Aorta (tissue), 5 donors: ENCODE data around the gene IGFN1. TPM values are rescaled to one million over a fixed set of nuclear protein-coding genes. Genes with fewer than 3 reads are reported as not detected.
A peak's percentile ranks its signal among the peaks of the same experiment; 100 is the strongest.

ENCODE experiments used
- ATAC-seq: fragments of 200-7000 bp; cut with Tn5 transposase; one replicate; pipeline ENCODE4 v1.9.1; 2022; ENCODE audit warnings: moderate library complexity; ENCODE audit not compliant: low FRiP score
- DNase-seq, 2 donors: peaks; one replicate each; pipeline ENCODE4 v3.0.0-alpha.2; 2020
- H3K27ac ChIP-seq, 2 donors: one replicate each; pipeline ENCODE4 v1.5.1; 2013; ENCODE audit warnings: low read length in 2 of 2, mild to moderate bottlenecking in 2 of 2, moderate library complexity in 2 of 2, control low read depth in 1 of 2, inconsistent platforms in 1 of 2, low read depth in 1 of 2
- H3K27me3 ChIP-seq, 2 donors: one replicate each; pipeline ENCODE4 v1.6.1; 2013; ENCODE audit warnings: control low read depth in 1 of 2, low read length in 1 of 2, mild to moderate bottlenecking in 1 of 2, moderate library complexity in 1 of 2; ENCODE audit not compliant: insufficient read depth in 2 of 2, control insufficient read depth in 1 of 2
- H3K36me3 ChIP-seq, 2 donors: one replicate each; pipeline ENCODE4 v1.6.1; 2013; ENCODE audit warnings: control low read depth in 1 of 2, low read length in 1 of 2, mild to moderate bottlenecking in 1 of 2; ENCODE audit not compliant: insufficient read depth in 2 of 2, control insufficient read depth in 1 of 2
- H3K4me1 ChIP-seq, 2 donors: one replicate each; pipeline ENCODE4 v1.6.1; 2013; ENCODE audit warnings: low read length in 2 of 2, control low read depth in 1 of 2, mild to moderate bottlenecking in 1 of 2, moderate library complexity in 1 of 2; ENCODE audit not compliant: insufficient read depth in 2 of 2, control insufficient read depth in 1 of 2
- H3K4me3 ChIP-seq, 2 donors: one replicate each; pipeline ENCODE4 v1.5.1; 2013; ENCODE audit warnings: low read length in 2 of 2, control low read depth in 1 of 2, mild to moderate bottlenecking in 1 of 2
- H3K9me3 ChIP-seq: one replicate; pipeline ENCODE4 v1.6.1; 2013; ENCODE audit warnings: mild to moderate bottlenecking, low read length; ENCODE audit not compliant: control insufficient read depth
- WGBS, 2 donors: extraction: QIAGEN DNeasy Blood & Tissue Kit; methylation state at CpG; one replicate each; pipeline ENCODE4 v1.1.7; 2013; 5-methylcytosine and 5-hydroxymethylcytosine counted together
- intact Hi-C, 2 donors: fragments of 100-400 bp; cut with DNase I; formaldehyde crosslinking; loops; one replicate each; pipeline versions ENCODE4 v1.14.2 to v1.15.0; 2022
- polyA plus RNA-seq, 2 donors: library from polyadenylated mRNA; stranded (reverse); fragments of 200-250 nt; gene quantifications; one replicate each; pipeline ENCODE4 v1.2.3, GENCODE V29; 2013
- total RNA-seq, 2 donors: library from RNA; stranded (reverse); fragmentation: NEBNext Ultra II Directional; extraction: Animal tissue kit (Norgen Biotek cat#: 25700); gene quantifications; one replicate each; pipeline ENCODE4 v1.2.1, GENCODE V29; 2021
- donor health status: healthy with polysubstance abuse.
- donor health status: Bipolar disorder and iron deficiency.
- donor health status: DM: no; HTN: no; CAD: no.
- donor health status: DM: no; HTN: no; CAD: no.
- donor health status: DM: yes; HTN: yes; CAD: no.

IGFN1 gene
- total and polyA plus RNA-seq, 4 donors: 0.03 to 0.50 (median 0.16) TPM

DNA sequence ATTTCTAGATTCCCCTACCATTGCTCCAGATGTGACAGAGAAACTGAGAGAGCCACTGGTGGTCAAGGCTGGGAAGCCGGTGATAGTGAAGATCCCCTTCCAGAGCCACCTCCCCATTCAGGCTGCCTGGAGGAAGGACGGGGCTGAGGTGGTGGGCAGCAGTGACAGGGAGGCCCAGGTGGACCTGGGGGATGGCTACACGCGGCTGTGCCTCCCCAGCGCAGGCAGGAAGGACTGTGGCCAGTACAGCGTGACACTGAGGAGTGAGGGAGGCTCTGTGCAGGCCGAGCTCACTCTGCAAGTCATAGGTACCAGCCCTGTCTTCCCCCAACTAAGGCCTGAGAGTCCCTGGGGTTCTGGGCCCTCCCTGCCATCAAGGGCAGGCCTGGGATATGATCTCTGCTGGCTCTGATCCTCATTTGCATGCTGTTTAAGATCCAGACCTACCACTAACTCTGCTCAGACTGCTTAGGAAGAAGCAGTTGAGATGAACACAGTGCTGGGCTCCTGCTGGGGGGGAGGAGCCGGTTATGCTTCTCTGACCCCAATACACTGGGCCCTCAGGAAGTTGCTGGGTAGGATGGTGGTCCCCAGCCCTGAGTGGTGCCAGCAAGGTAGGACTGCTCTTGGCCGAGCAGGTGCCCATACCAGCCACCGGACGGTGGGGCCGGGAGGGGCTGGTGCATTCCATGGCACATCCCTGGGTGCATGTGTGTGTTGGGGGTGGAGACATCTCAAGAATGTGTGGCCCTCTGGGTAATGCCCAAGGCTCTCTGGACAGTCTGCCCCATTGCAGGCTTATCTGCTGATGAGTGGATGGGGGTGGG lies 25.1 kb downstream of the IGFN1 start:
- WGBS, 2 donors: 93 to 95% methylated on average over 12 of the region's 12 CpGs
- Histone ChIP-seq H3K27ac (no peak overlapping the region), H3K9me3 (no peaks in the 10 kb centered on the region), H3K4me3 (no peak overlapping the region), H3K27me3 (no peaks in the 10 kb centered on the region), H3K36me3 (no peaks in the 10 kb centered on the region), H3K4me1 (no peaks in the 10 kb centered on the region)
- intact Hi-C loops: no loop called here
- DNase-seq: no peak
- no peak for ATAC-seq

DNA sequence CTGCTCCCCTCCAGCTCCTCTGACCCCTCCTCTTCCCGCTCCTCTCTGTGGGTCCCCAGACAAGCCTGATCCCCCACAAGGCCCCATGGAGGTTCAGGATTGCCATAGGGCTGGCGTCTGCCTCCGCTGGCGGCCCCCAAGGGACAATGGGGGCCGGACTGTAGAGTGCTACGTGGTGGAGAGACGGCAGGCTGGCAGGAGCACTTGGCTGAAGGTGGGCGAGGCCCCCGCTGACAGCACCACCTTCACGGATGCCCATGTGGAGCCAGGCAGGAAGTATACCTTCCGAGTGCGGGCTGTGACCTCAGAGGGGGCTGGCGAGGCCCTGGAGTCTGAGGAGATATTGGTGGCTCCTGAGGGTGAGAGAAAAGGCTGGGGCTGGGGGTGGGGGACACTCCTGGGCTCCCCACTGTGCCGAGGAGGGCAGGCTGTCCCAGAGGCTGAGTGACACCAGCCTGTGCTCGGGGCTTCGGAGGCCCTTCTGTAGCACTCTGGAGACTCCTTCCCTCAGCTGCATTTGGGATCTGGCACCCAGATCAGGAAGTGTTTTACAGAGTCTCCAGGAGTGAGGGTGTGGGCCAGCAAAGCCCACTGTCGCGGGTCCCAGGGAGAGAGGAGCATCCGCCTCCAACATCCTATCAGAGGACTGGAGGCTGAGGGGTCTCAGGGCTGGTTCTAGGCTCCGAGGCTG lies 25.9 kb downstream of the IGFN1 start:
- no peak overlapping the region for H3K4me3 ChIP-seq
- no peaks in the 10 kb centered on the region for H3K9me3 ChIP-seq
- ATAC-seq (no peak), DNase-seq (no peak)
- WGBS, 2 donors: 82 to 84% methylated on average over 20 of the region's 20 CpGs
- H3K27me3 ChIP-seq: no peaks in the 10 kb centered on the region
- intact Hi-C loops: no loop called here
- H3K4me1 ChIP-seq: no peaks in the 10 kb centered on the region
- no peaks in the 10 kb centered on the region for H3K36me3 ChIP-seq
- no peak overlapping the region for H3K27ac ChIP-seq

DNA sequence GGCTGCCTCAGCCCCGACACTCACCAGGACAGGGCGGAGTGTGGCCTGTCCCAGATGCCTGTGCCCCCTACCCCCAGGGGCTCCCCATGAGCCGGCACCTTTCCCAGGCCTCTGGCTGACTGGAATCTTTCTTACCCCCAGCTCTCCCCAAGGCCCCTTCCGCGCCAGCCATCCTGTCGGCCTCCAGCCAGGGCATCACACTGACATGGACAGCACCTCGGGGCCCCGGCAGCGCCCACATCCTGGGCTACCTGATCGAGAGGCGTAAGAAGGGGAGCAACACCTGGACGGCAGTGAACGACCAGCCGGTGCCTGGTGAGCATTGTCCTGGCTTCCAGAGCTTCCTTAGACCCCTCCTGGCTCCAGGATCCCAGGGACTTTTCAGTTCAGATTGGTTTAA lies 26.5 kb downstream of the IGFN1 start:
- no peaks in the 10 kb centered on the region for H3K27me3 ChIP-seq

DNA sequence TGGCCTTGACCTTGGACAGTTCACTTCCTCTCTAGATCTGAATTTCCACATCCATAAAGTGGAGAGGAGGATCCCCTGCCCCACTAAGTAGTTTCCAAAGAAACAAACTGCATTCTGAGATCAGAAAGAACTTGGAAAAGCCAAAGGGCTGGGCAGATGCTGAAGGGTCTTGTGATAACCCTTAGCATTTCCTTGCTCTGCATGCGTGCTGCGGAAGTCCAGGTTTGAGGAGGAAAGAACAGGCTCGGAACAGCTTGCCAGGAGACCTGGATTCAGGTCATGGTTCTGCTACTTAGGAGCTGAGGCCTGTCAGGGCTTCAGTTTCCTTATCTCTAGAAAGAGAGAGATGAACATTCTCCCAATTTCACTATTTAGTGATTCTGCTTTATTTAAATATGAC lies 27.2 kb downstream of the IGFN1 start:
- Histone ChIP-seq H3K9me3 (no peaks in the 10 kb centered on the region), H3K36me3 (no peaks in the 10 kb centered on the region), H3K27ac (no peak overlapping the region), H3K4me3 (no peak overlapping the region), H3K4me1 (no peaks in the 10 kb centered on the region), H3K27me3 (no peaks in the 10 kb centered on the region)
- intact Hi-C loops: no loop called here
- ATAC-seq (no peak), DNase-seq (no peak)
- 89 to 97% methylated on average over 3 of the region's 3 CpGs for WGBS, 2 donors

More for the DNA sequence above, 26.5 kb downstream of the IGFN1 start:
- Histone ChIP-seq H3K4me1 (no peaks in the 10 kb centered on the region), H3K36me3 (no peaks in the 10 kb centered on the region), H3K9me3 (no peaks in the 10 kb centered on the region), H3K4me3 (no peak overlapping the region), H3K27ac (no peak overlapping the region)
- DNase-seq (no peak), ATAC-seq (no peak)
- 92 to 94% methylated on average over 14 of the region's 14 CpGs for WGBS, 2 donors
- intact Hi-C loops: no loop called here

DNA sequence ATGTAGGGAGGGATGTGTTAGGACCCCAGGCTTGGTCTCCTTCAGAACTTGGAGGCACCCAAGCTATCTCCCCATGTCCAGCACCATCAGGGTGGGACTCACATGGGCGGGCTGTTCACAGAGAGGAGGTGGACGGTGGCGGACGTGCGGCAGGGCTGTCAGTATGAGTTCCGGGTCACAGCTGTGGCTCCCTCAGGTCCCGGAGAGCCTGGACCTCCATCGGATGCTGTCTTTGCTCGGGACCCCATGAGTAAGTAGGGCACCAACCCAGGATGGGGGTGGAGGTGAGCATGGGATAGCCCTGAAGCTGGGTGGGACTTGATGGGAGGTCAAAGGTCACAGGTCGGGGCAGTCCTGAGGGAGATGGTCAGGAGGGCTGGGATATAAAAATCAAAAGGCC lies 27.8 kb downstream of the IGFN1 start:
- Histone ChIP-seq H3K9me3 (no peaks in the 10 kb centered on the region), H3K4me1 (no peaks in the 10 kb centered on the region), H3K27me3 (no peaks in the 10 kb centered on the region), H3K4me3 (no peak overlapping the region), H3K27ac (no peak overlapping the region), H3K36me3 (no peaks in the 10 kb centered on the region)
- intact Hi-C loops: no loop called here
- ATAC-seq (no peak), DNase-seq (no peak)
- WGBS, 2 donors: 92% methylated on average over 10 of the region's 10 CpGs

DNA sequence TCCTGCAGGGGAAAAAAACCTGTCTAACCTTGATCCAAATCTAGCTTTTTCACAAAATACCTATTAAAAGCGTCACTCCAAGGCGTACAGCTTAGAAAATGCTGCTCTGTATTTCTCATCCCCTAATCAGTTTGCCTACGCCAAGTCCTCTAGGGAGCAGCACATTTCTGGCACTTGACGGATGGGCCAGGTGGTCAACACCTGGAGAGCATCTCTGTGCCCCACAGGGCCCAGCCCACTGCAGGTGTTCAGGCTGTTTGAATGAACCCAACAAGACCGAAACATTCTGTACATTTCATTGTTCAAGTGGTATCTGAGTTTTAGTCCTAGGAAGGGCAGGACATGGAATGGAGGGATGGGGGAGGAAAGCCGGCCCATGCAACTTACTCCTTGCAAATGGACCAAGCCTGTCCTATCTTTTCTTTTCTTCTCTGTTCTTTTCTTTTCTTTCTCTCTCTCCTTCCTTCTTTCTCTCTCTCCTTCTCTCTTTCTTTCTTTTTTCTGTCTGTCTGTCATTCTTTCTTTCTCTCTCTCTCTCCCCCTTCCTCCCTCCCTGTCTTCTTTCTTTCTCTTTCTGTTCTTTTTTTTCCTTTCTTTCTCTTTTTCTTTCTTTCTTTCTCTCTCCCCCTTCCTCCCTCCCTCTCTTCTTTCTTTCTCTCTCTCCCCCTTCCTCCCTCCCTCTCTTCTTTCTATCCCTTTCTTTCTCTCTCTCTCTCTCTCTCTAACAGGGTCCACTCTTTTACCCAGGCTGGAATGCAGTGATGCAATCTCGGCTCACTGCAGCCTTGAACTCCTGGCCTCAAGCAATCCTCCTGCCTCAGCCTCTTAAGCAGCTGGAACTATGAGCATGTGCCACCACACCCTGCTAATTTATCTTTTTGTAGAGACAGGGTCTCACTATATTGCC lies 29.1 kb downstream of the IGFN1 start:
- 97 to 98% methylated on average over 7 of the region's 7 CpGs for WGBS, 2 donors
- Histone ChIP-seq H3K27ac (no peak overlapping the region), H3K4me3 (no peak overlapping the region), H3K9me3 (no peaks in the 10 kb centered on the region), H3K4me1 (no peaks in the 10 kb centered on the region), H3K36me3 (no peaks in the 10 kb centered on the region), H3K27me3 (no peaks in the 10 kb centered on the region)
- intact Hi-C loops: loop anchor here (5.0 to 10.0 kb wide), 2 partner anchors 245 to 247 kb away; no protein-coding TSS in a partner anchor
- DNase-seq (no peak), ATAC-seq (no peak)

DNA sequence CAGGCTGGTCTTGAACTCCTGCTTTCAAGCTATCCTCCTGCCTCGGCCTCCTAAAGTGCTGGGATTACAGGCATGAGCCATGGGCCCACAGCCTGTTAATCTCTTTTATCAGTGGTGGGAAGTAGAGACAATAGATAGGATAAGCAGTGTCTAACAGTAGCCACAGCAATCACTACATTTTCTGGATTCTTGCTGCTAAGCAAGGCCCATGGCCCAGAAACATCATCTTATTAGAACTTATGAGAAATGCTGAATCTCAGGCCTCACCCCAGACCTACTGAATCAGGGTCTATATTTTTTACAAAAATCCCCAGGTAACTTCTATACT lies 29.7 kb downstream of the IGFN1 start:
- WGBS, 2 donors: 100% methylated on average over 1 of the region's 1 CpG
- no peak for DNase-seq

DNA sequence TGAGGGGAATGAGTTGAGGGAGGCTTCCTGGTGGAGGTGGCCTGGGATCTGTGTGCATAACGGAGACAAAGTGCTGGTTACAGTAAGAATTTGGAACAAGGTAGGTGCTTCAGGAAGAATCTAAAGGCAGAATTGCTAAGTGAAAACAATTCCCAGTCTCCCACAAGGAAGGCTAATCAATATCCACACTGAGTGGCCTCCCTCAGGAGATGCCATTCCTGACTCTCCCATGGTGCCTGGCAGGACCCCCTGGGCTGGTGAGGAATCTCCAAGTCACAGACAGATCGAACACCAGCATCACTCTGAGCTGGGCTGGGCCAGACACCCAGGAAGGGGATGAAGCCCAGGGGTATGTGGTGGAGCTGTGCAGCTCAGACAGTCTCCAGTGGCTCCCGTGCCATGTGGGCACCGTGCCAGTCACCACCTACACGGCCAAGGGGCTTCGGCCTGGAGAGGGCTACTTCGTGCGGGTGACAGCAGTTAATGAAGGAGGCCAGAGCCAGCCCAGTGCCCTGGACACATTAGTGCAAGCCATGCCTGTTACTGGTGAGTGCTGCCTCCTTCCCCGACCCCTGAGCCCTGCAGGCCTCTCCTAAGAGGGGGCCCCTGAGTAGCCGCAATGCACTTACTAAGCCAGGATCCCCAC lies 30.7 kb downstream of the IGFN1 start:
- Histone ChIP-seq H3K4me3 (no peak overlapping the region), H3K9me3 (no peaks in the 10 kb centered on the region), H3K27me3 (no peaks in the 10 kb centered on the region), H3K36me3 (no peaks in the 10 kb centered on the region), H3K27ac (no peak overlapping the region), H3K4me1 (no peaks in the 10 kb centered on the region)
- ATAC-seq (peak; percentile 34), DNase-seq (no peak)
- WGBS, 2 donors: 72 to 75% methylated on average over 10 of the region's 10 CpGs
- intact Hi-C loops: loop anchor here (5.0 to 10.0 kb wide), 2 partner anchors 247 to 249 kb away; no protein-coding TSS in a partner anchor

More for the DNA sequence above, 29.7 kb downstream of the IGFN1 start:
- ATAC-seq: no peak
- Histone ChIP-seq H3K27me3 (no peaks in the 10 kb centered on the region), H3K4me1 (no peaks in the 10 kb centered on the region), H3K27ac (no peak overlapping the region), H3K9me3 (no peaks in the 10 kb centered on the region), H3K4me3 (no peak overlapping the region), H3K36me3 (no peaks in the 10 kb centered on the region)
- intact Hi-C loops: loop anchor here (5.0 to 10.0 kb wide), 2 partner anchors 246 to 248 kb away; no protein-coding TSS in a partner anchor
